GM12891 (cell line): Measurements from ENCODE around the gene LSM14B.

Source experiments
- POLR2A ChIP-seq: IDR thresholded peaks from 2 replicates; pipeline ENCODE4 v1.6.1; 2011; ENCODE audit warnings: low read depth, low read length, control low read depth
- POLR2AphosphoS5 ChIP-seq: IDR thresholded peaks from 2 replicates; pipeline ENCODE4 v1.6.1; 2011; ENCODE audit warnings: low read depth, low read length, control low read depth
- POU2F2 ChIP-seq: IDR thresholded peaks from 2 replicates; pipeline ENCODE4 v1.6.1; 2011; ENCODE audit warnings: low read depth, mild to moderate bottlenecking, control low read depth, low read length, moderate library complexity
- TAF1 ChIP-seq: IDR thresholded peaks from 2 replicates; pipeline ENCODE4 v1.6.1; 2011; ENCODE audit warnings: low read depth, low read length, control low read depth

- TF ChIP-seq POLR2AphosphoS5 = no peak
- no peak for TF ChIP-seq POLR2A
- no peak for TF ChIP-seq TAF1
- TF ChIP-seq POU2F2 = no peak
Measured at GRCh38 chr20:62087227-62087626, 35.0 kb upstream of the LSM14B start.
